Liver (tissue), 9 donors: ENCODE measurements around the gene WNK2. TPM values are rescaled to one million over a fixed set of nuclear protein-coding genes. Genes with fewer than 3 reads are reported as not detected.
"Not testable (repeated sequence)": the region's sequence is repeated elsewhere in the genome, so short reads cannot be mapped to it uniquely, and the experiment has no call there.

ENCODE experiments used
- DNase-seq: peaks from one replicate; pipeline ENCODE4 v3.0.0-alpha.2; 2017; ENCODE audit warnings: low spot score
- H3K27ac ChIP-seq, 2 donors: one replicate each; pipeline ENCODE4 v1.7.0; 2013; ENCODE audit warnings: inconsistent platforms in 2 of 2, low read length in 2 of 2, control low read depth in 1 of 2, low read depth in 1 of 2, mild to moderate bottlenecking in 1 of 2
- H3K27me3 ChIP-seq, 4 donors: one replicate each; pipeline versions ENCODE4 v1.6.1 to v1.7.0; 2013; ENCODE audit warnings: low read length in 3 of 4, inconsistent platforms in 1 of 4, mild to moderate bottlenecking in 1 of 4, moderate library complexity in 1 of 4; ENCODE audit not compliant: control insufficient read depth in 4 of 4, insufficient read depth in 4 of 4
- H3K36me3 ChIP-seq, 4 donors: one replicate each; pipeline versions ENCODE4 v1.6.1 to v1.7.0; 2013; ENCODE audit warnings: low read length in 3 of 4, mild to moderate bottlenecking in 3 of 4, low read depth in 1 of 4, moderate library complexity in 1 of 4; ENCODE audit not compliant: control insufficient read depth in 4 of 4, insufficient read depth in 3 of 4
- H3K4me1 ChIP-seq, 4 donors: one replicate each; pipeline versions ENCODE4 v1.6.1 to v1.7.0; 2013; ENCODE audit warnings: low read length in 3 of 4, mild to moderate bottlenecking in 3 of 4, moderate library complexity in 1 of 4; ENCODE audit not compliant: control insufficient read depth in 4 of 4, insufficient read depth in 4 of 4
- H3K4me3 ChIP-seq, 3 donors: one replicate each; pipeline versions ENCODE4 v1.6.1 to v1.7.0; 2013; ENCODE audit warnings: low read length in 3 of 3, control low read depth in 1 of 3, low read depth in 1 of 3, mild to moderate bottlenecking in 1 of 3
- H3K9ac ChIP-seq, 2 donors: one replicate each; pipeline ENCODE4 v1.7.0; 2013; ENCODE audit warnings: low read length in 2 of 2, mild to moderate bottlenecking in 2 of 2, moderate library complexity in 2 of 2, control low read depth in 1 of 2, low read depth in 1 of 2
- H3K9me3 ChIP-seq, 4 donors: one replicate each; pipeline versions ENCODE4 v1.6.1 to v1.7.0; 2013; ENCODE audit warnings: low read length in 3 of 4; ENCODE audit not compliant: control insufficient read depth in 4 of 4
- CTCF ChIP-seq: fragments of 150-350 bp; IDR thresholded peaks from 2 replicates; pipeline ENCODE4 v1.5.1; 2017; ENCODE audit warnings: improper control_type of control experiment, low read depth, low read length; ENCODE audit not compliant: missing input control
- FOXA2 ChIP-seq: IDR thresholded peaks from 2 replicates; pipeline ENCODE4 v1.6.1; 2016; ENCODE audit warnings: antibody characterized with exemption
- GABPA ChIP-seq, 2 donors: IDR thresholded peaks in 1 of 2; conservative IDR thresholded peaks in 1 of 2; 2 replicates each; pipeline ENCODE4 v1.6.1; 2016; ENCODE audit warnings: antibody characterized with exemption in 2 of 2, mild to moderate bottlenecking in 1 of 2, moderate library complexity in 1 of 2
- HNF4G ChIP-seq: IDR thresholded peaks from 2 replicates; pipeline ENCODE4 v1.6.1; 2016; ENCODE audit warnings: antibody characterized with exemption
- JUND ChIP-seq, 2 donors: IDR thresholded peaks; 2 replicates each; pipeline ENCODE4 v1.6.1; 2016; ENCODE audit warnings: antibody characterized with exemption in 2 of 2
- NR2F2 ChIP-seq: IDR thresholded peaks from 2 replicates; pipeline ENCODE4 v1.6.1; 2016; ENCODE audit warnings: antibody characterized with exemption
- RAD21 ChIP-seq, 2 donors: IDR thresholded peaks; 2 replicates each; pipeline ENCODE4 v1.6.1; 2016; ENCODE audit warnings: antibody characterized with exemption in 2 of 2, mild to moderate bottlenecking in 2 of 2
- RXRA ChIP-seq, 2 donors: IDR thresholded peaks; 2 replicates each; pipeline ENCODE4 v1.6.1; 2017 to 2018; ENCODE audit warnings: antibody characterized with exemption in 2 of 2, mild to moderate bottlenecking in 1 of 2
- SP1 ChIP-seq: IDR thresholded peaks from 2 replicates; pipeline ENCODE4 v1.6.1; 2018; ENCODE audit warnings: antibody characterized with exemption, mild to moderate bottlenecking
- YY1 ChIP-seq: IDR thresholded peaks from 2 replicates; pipeline ENCODE4 v1.6.1; 2016; ENCODE audit warnings: antibody characterized with exemption, mild to moderate bottlenecking
- WGBS: extraction: QIAGEN DNeasy Blood & Tissue Kit; methylation state at CpG from one replicate; pipeline ENCODE4 v1.1.7; 2013; 5-methylcytosine and 5-hydroxymethylcytosine counted together
- polyA plus RNA-seq, 2 donors: library from polyadenylated mRNA; stranded (reverse) in 1 of 2; unstranded in 1 of 2; fragments of 200-250 nt in 1 of 2; fragments of >200 nt in 1 of 2; fragmentation: Nextera tagmentation in 1 of 2; extraction: Ambion mirVana in 1 of 2; gene quantifications; one replicate each; pipeline versions ENCODE4 v1.2.1 to v1.2.3, GENCODE V29; 2013 to 2015
- total RNA-seq, 2 donors: library from RNA; depleted of rRNA; stranded (reverse); fragments of >200 nt; gene quantifications; one replicate each; pipeline ENCODE4 v1.2.3, GENCODE V29; 2014
- TF ChIP-seq, protein P1 (sequence below): IDR thresholded peaks from 2 replicates; pipeline ENCODE4 v1.6.1; 2016; ENCODE audit warnings: antibody characterized with exemption
- TF ChIP-seq, protein P2 (sequence below): IDR thresholded peaks from 2 replicates; pipeline ENCODE4 v1.6.1; 2016; ENCODE audit warnings: antibody characterized with exemption
- TF ChIP-seq, protein P3 (sequence below): IDR thresholded peaks from 2 replicates; pipeline ENCODE4 v1.6.1; 2016; ENCODE audit warnings: antibody characterized with exemption
- TF ChIP-seq, protein P4 (sequence below): IDR thresholded peaks from 2 replicates; pipeline ENCODE4 v1.6.1; 2016; ENCODE audit warnings: antibody characterized with exemption, mild to moderate bottlenecking
- donor health status: healthy.
- donor health status: healthy.
- donor health status: healthy.
- donor health status: healthy.
- donor health status: healthy.

The WNK2 gene
- total and polyA plus RNA-seq, 4 donors = 0.65 to 4.4 (median 1.7) TPM

DNA sequence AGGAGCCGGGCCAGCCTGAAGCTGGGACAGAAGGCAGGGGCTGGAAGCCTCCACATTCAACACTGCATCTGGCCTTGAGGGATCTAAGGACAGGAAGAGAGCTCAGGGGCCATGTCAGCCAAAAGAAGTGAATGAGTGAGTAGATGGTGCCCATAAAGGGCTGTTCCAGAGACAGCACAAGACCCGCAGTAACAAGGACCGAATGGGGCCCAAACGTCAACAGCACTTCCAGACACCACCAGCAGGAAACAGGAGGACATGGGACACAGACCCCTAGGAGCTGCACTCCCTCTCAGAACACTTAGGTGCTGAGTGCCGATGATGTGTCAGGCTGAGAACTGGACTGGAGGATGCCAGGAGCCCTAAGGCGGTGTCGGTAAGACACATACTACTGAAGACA lies 152.8 kb downstream of the WNK2 start:
- H3K27ac ChIP-seq = no peak overlapping the region
- no peak overlapping the region for H3K4me3 ChIP-seq
- H3K9ac ChIP-seq = no peak overlapping the region
- H3K4me1 ChIP-seq = no peaks in the 10 kb centered on the region
- H3K27me3 ChIP-seq = peaks cover 0 to 3% (median 0%) of the 10 kb centered on the region in 4 donors
- DNase-seq = no peak
- no peak for TF ChIP-seq CTCF
- TF ChIP-seq JUND (IDR thresholded peaks at IDR 0.05) = no peak
- no peak for TF ChIP-seq HNF4G
- TF ChIP-seq RAD21 (IDR thresholded peaks at IDR 0.05) = no peak
- TF ChIP-seq, protein P1, sequence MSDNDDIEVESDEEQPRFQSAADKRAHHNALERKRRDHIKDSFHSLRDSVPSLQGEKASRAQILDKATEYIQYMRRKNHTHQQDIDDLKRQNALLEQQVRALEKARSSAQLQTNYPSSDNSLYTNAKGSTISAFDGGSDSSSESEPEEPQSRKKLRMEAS = no peak
- TF ChIP-seq, protein P2, sequence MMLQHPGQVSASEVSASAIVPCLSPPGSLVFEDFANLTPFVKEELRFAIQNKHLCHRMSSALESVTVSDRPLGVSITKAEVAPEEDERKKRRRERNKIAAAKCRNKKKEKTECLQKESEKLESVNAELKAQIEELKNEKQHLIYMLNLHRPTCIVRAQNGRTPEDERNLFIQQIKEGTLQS = no peak
- TF ChIP-seq GABPA (IDR thresholded peaks at IDR 0.05 in 1 of 2, conservative IDR thresholded peaks at IDR 0.05 in 1 of 2) = no peak
- no peak for TF ChIP-seq SP1
- TF ChIP-seq, protein P3, sequence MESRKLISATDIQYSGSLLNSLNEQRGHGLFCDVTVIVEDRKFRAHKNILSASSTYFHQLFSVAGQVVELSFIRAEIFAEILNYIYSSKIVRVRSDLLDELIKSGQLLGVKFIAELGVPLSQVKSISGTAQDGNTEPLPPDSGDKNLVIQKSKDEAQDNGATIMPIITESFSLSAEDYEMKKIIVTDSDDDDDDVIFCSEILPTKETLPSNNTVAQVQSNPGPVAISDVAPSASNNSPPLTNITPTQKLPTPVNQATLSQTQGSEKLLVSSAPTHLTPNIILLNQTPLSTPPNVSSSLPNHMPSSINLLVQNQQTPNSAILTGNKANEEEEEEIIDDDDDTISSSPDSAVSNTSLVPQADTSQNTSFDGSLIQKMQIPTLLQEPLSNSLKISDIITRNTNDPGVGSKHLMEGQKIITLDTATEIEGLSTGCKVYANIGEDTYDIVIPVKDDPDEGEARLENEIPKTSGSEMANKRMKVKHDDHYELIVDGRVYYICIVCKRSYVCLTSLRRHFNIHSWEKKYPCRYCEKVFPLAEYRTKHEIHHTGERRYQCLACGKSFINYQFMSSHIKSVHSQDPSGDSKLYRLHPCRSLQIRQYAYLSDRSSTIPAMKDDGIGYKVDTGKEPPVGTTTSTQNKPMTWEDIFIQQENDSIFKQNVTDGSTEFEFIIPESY = no peak
- TF ChIP-seq FOXA2 = no peak
- TF ChIP-seq, protein P4, sequence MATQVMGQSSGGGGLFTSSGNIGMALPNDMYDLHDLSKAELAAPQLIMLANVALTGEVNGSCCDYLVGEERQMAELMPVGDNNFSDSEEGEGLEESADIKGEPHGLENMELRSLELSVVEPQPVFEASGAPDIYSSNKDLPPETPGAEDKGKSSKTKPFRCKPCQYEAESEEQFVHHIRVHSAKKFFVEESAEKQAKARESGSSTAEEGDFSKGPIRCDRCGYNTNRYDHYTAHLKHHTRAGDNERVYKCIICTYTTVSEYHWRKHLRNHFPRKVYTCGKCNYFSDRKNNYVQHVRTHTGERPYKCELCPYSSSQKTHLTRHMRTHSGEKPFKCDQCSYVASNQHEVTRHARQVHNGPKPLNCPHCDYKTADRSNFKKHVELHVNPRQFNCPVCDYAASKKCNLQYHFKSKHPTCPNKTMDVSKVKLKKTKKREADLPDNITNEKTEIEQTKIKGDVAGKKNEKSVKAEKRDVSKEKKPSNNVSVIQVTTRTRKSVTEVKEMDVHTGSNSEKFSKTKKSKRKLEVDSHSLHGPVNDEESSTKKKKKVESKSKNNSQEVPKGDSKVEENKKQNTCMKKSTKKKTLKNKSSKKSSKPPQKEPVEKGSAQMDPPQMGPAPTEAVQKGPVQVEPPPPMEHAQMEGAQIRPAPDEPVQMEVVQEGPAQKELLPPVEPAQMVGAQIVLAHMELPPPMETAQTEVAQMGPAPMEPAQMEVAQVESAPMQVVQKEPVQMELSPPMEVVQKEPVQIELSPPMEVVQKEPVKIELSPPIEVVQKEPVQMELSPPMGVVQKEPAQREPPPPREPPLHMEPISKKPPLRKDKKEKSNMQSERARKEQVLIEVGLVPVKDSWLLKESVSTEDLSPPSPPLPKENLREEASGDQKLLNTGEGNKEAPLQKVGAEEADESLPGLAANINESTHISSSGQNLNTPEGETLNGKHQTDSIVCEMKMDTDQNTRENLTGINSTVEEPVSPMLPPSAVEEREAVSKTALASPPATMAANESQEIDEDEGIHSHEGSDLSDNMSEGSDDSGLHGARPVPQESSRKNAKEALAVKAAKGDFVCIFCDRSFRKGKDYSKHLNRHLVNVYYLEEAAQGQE = no peak
- TF ChIP-seq NR2F2 = no peak
- TF ChIP-seq RXRA (IDR thresholded peaks at IDR 0.05) = no peak
- no peak for TF ChIP-seq YY1
- 79% methylated on average over 7 of the region's 7 CpGs for WGBS
- peaks cover 0 to 8% (median 4%) of the 10 kb centered on the region in 4 donors for H3K9me3 ChIP-seq
- H3K36me3 ChIP-seq = no peaks in the 10 kb centered on the region

GRCh38 chr9:93338196-93338595 lies 154.3 kb downstream of the WNK2 start:
- H3K27ac ChIP-seq, H3K4me3 ChIP-seq: not testable (repeated sequence)
- 51% methylated on average over 1 of the region's 1 CpG for WGBS

More at GRCh38 chr9:93338196-93338595, 154.3 kb downstream of the WNK2 start:
- DNase-seq, H3K27me3 ChIP-seq, H3K36me3 ChIP-seq, H3K9ac ChIP-seq, H3K4me1 ChIP-seq, H3K9me3 ChIP-seq: not testable (repeated sequence)
